Prostate gland (tissue), 2 donors: ENCODE data around the gene CEP112.

Source experiments
- POLR2AphosphoS5 ChIP-seq: sonication (generic); formaldehyde crosslinking; IDR thresholded peaks from one replicate; pipeline ENCODE4 v1.6.1; 2017; ENCODE audit warnings: antibody characterized with exemption
- TF ChIP-seq, protein P1 (sequence below), 4 experiments: fragments of 200-600 bp in 2 of 4; fragments of 450-650 bp in 2 of 4; sonication (generic) in 2 of 4; IDR thresholded peaks; 1 replicate in 3 of 4; 2 replicates in 1 of 4; pipeline ENCODE4 v1.5.1; 2016 to 2019; ENCODE audit warnings: antibody characterized with exemption in 4 of 4, mild to moderate bottlenecking in 2 of 4, moderate library complexity in 2 of 4

DNA sequence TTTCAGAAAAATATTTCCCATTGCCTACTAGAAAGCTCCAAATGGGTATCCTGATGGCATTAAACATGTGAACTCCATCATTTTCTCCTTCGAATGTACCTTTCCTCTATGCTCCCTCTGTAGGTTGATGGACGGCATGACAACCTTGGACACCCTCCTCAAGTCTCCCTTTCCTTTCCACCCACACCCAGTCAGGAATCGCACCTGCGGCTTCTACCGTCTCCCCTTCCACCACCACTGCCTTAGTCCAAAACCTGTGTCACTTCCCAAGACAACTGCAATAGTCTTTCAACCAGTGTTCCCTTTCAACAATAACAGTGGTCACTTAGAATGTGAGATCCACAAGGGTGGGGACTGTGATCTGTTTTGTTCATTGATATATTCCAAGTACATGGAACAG, 397.4 kb downstream of the CEP112 start:
- TF ChIP-seq, protein P1, sequence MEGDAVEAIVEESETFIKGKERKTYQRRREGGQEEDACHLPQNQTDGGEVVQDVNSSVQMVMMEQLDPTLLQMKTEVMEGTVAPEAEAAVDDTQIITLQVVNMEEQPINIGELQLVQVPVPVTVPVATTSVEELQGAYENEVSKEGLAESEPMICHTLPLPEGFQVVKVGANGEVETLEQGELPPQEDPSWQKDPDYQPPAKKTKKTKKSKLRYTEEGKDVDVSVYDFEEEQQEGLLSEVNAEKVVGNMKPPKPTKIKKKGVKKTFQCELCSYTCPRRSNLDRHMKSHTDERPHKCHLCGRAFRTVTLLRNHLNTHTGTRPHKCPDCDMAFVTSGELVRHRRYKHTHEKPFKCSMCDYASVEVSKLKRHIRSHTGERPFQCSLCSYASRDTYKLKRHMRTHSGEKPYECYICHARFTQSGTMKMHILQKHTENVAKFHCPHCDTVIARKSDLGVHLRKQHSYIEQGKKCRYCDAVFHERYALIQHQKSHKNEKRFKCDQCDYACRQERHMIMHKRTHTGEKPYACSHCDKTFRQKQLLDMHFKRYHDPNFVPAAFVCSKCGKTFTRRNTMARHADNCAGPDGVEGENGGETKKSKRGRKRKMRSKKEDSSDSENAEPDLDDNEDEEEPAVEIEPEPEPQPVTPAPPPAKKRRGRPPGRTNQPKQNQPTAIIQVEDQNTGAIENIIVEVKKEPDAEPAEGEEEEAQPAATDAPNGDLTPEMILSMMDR (IDR thresholded peaks at IDR 0.05), result peak in 2 of 4 experiments; percentile 38 to 54
- no peak for TF ChIP-seq POLR2AphosphoS5
